ENCODE data around the gene DSC3.
"Not testable (repeated sequence)": the region's sequence is repeated elsewhere in the genome, so short reads cannot be mapped to it uniquely, and the experiment has no call there.

Gene DSC3

DNA sequence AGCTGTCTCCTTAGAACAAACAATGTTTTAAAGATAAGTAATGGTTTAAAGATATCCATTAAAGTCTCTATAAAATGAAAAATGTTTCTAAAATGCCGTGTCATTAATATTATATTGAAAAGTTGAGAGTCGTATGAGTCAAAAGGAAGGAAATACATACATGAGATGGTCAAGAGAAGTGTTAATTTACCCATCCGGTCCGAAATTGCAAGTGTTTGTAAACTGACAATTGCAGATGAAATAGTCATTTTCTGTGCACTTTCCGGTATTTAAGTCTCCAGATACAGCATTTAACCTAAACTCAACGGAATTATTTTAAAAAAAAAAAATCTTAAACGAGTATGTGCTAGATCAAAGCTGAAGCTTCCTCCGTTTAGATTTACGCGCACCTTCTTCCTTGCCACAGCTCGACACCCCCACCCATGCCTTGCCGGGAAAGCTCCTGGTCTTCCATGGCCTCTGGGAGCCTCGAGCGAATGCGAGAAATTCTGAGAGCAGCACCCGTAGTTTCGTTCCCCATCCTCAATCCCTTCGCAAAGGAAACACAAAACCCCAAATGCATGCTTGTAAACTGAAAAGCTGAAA, 1.8 kb downstream of the DSC3 start:
- DNase-seq = no peak

DNA sequence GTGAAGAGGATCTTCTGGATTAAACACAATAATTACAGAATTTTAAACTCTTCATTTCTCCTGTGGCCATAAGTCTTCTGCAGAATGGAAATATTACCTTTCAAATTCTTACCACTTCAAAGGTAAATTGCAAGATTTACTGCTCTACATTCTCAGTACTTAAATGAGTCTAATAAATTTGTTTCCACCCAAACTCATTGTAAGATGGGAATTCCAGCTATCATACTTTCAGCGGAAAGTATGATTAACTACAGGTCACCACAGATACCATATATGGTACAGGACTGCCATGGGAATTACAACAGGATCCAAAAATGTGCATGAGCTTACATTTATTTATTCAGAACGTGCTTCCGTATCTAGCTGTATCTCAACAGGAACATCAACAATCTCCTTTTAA, 3.1 kb downstream of the DSC3 start:
- DNase-seq = no peak

DNA sequence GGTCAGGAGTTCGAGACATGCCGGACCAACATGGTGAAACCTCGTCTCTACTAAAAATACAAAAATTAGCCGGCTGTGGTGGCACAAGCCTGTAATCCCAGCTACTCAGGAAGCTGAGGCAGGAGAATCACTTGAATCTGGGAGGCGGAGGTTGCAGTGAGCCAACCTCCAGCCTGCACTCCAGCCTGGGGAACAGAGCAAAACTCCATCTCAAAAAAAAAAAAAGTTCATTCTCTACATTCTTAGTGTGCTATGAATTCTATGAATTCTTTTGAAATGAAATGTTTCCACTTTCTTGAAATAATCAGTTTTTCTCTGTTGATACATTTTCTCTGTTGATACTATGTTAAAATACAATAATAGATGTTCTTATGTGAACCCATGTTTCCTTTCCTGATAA, 4.9 kb downstream of the DSC3 start:
- not testable (repeated sequence) for DNase-seq

- DNase-seq = no peak
These were observed 8.0 kb downstream of the DSC3 start for GRCh38 chr18:31034541-31034940.

GRCh38 chr18:31030574-31031278, 11.8 kb downstream of the DSC3 start:
- no peak for DNase-seq

- DNase-seq = no peak
These were observed 26.7 kb downstream of the DSC3 start for GRCh38 chr18:31015715-31016434.

DNA sequence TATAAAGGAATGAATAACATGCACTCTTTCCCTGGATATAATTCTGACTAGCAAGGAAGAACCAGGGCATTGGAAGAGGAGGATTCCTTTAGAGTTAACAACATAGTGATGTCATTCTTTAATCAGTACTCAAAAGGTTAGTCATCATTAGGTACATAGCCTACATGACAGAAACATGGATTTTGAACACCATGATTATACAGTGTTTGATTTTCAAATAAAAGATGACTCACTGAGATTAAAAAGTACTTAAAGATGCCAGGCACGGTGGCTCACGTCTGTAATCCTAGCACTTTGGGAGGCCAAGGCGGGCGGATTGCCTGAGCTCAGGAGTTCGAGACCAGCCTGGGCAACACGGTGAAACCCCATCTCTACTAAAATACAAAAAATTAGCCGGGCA, 31.1 kb downstream of the DSC3 start:
- not testable (repeated sequence) for DNase-seq

DNA sequence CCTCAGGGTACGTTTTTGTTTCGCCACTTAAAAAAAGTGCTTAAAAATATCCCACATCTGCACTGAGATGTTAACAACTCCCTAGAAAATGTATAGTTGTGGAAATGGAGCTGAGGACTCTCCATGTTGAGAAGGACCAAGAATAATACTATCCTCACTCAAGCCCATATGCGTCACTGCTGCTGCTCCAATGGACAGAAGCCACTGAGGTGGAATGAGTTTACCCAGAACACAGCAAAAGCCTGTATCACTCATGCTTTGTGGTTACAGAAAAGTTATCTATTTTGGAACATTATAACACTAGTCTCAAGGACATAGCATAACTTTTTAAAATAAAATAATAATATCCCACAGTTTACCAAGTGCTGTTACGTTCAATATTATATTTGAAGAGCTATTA, 31.9 kb downstream of the DSC3 start:
- DNase-seq = no peak

DNA sequence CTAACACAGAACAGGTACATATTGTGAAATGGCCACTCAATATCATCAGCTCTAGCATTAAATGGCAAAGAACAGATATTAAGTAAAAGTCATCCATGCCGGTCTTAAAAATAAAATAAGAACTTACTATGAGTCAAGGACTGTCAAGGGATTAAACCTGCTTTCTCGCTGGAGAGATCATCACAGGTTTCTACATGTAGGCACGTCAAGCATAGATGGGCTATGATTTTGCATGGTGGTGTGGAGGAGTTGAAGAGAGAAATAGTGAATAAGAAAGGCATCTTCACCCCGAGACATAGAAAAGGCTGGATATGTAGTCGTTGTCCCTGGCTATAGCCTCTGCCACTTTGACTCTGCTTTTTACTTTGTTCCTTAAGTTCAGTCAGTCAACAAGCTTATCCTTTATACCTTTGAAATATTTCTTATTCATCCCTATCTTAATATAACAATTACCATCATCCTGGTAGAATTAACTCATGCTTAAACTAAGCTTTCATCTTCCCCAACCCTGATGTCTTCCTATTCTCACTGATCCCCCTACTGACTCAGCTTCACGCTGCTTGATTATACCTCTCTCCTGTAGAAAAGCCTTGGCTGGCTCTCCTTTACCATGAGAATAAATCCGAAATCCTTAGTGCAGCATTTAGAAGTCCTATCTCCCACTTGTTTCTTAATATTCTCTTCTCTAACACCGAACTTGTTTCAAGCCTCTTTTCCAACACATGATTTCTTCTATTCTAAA, 42.5 kb downstream of the DSC3 start:
- no peak for DNase-seq

DNA sequence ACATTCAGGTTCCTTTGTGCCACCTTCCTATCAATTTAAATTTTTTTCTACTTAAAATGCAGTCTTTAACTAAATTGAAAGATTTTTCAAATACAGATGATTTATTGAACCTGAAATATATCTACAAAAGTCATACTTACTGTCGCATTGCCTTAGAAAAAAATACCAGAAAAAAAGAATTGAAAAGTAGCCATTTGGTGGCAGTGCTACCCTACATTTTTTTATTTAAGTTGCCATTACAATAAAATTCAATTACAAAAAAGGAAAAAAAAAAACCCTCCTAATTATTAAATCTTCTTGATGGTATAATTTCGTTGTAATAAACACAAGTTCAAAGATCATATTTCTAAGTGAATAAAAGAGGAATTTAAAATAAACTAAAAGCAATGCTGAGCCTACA, 43.4 kb downstream of the DSC3 start:
- DNase-seq = peak; percentile 28

DNA sequence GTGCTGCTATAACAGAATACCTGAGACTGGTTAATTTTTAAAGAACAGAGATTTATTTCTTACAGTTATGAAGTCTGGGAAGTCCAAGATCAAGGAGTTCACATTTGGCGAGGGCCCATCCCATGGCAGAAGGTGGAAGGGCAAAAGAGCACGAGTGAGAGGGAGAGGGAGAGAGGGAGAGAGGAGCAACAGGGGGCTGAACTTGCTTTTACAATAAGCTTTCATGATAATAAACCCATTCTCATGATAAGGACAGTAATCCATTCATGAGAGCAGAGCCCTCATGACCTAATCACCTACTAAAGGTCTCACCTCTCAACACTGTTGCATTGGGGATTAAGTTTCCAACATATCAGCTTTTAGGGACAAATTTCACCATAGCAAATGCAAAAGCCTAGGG, 45.3 kb downstream of the DSC3 start:
- DNase-seq = no peak

DNA sequence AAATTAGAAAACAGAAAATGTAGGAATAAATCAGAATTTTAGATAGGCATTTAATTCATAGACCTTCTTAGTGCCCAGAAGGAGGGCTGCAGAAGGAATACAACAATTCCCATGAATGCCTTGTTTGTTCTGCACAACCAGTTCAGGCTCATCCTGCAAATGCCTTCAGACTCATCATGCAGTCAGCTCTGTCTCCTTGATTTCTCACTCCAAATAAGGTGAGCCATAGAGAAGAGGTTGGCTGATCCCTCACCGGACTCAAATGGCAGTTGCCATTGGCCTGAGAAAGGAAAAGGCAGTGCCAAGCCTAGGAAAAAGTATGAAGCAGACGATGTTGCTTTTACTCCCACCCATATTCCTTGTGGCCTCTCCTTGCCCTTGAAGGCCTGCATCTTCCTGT, 50.3 kb downstream of the DSC3 start:
- DNase-seq = no peak

DNA sequence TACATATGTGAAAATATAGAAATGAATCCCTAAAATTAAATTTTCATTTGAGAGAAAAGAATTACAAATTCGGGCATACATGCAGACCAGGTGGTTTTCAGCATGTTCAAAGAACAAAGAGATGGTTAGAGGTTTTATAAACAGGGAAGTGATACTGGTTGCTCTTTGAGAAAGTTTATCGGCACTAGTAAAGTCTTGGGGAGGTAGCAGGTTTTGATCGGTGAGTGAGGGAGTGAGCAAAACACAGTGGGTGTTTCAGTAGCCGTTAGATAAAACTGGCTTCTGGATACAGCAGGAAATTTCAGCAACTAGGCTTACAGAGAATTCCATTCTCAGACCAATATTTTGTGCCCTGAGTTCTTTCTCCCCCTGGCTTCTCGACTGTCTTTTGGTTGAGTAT, 51.1 kb downstream of the DSC3 start:
- DNase-seq = no peak

- DNase-seq = no peak
These were observed 53.4 kb downstream of the DSC3 start for GRCh38 chr18:30989141-30989540.

- DNase-seq = no peak
These were observed 54.1 kb downstream of the DSC3 start for GRCh38 chr18:30988440-30988839.

GRCh38 chr18:30987467-30988241, 54.9 kb downstream of the DSC3 start:
- DNase-seq = peak; percentile 5

- DNase-seq = no peak
These were observed 56.8 kb downstream of the DSC3 start for GRCh38 chr18:30985753-30986152.

- DNase-seq = no peak
These were observed 60.1 kb downstream of the DSC3 start for GRCh38 chr18:30982285-30982992.

- not testable (repeated sequence) for DNase-seq
These were observed 64.5 kb downstream of the DSC3 start for GRCh38 chr18:30978091-30978490.

- DNase-seq = peak; percentile 64
These were observed 71.1 kb downstream of the DSC3 start for GRCh38 chr18:30971338-30971956.

DNA sequence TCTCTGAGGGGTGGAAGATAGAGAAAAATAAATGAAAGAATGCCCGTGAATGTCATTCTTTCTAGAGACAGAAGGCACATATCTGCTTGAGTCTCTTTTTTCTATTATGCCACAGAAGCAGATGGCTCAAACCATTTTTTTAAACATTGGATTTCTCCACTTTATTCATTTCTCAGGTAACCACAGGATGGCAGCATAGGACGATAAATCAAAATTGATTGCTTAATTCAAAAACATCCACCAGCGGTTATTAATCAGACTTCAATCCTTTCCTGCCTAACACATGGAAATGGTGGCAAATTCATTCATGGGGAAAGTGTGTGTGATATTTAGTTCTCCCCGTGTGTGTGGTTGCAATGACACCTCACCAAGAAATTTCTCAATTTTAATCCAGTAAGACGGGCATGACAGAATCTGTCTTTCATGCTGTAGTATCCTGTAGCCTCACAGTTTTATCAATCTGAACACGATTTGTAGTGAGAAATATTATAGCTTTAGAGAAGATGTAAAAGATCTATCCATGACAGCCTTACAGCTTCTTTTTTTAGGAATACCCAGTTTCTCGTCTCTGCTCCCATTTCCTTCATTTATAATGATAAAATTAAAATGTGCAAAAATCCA, 72.2 kb downstream of the DSC3 start:
- DNase-seq = peak; percentile 23

Measured in suppressor macrophage treated with lipopolysaccharide for 4 hours (primary cell).